Osteoblast (primary cell): ENCODE data around the gene MYL5. TPM values are rescaled to one million over a fixed set of nuclear protein-coding genes. Genes with fewer than 3 reads are reported as not detected.
A peak's percentile ranks its signal among the peaks of the same experiment; 100 is the strongest.

ENCODE experiments used
- DNase-seq: peaks from one replicate; pipeline ENCODE4 v3.0.0; 2011; ENCODE audit warnings: low spot score, mixed read lengths; ENCODE audit not compliant: insufficient read length; ENCODE audit errors: missing footprints
- H2AFZ ChIP-seq: 2 replicates; pipeline ENCODE4 v1.6.0; 2011; ENCODE audit warnings: mild to moderate bottlenecking, low read length
- H3K27ac ChIP-seq: 2 replicates; pipeline ENCODE4 v1.5.1; 2011; ENCODE audit warnings: mild to moderate bottlenecking, low read depth, low read length, moderate library complexity
- H3K27me3 ChIP-seq: 2 replicates; pipeline ENCODE4 v1.6.0; 2012; ENCODE audit warnings: mild to moderate bottlenecking, control low read depth, inconsistent platforms, low read length, moderate library complexity; ENCODE audit not compliant: insufficient read depth
- H3K36me3 ChIP-seq: 2 replicates; pipeline ENCODE4 v1.5.1; 2011; ENCODE audit warnings: mild to moderate bottlenecking, low read length, control low read depth, moderate library complexity; ENCODE audit not compliant: insufficient read depth
- H3K4me1 ChIP-seq: 2 replicates; pipeline ENCODE4 v1.5.1; 2011; ENCODE audit warnings: mild to moderate bottlenecking, low read length, control low read depth, moderate library complexity; ENCODE audit not compliant: insufficient read depth
- H3K4me2 ChIP-seq: 2 replicates; pipeline ENCODE4 v1.6.0; 2011; ENCODE audit warnings: mild to moderate bottlenecking, low read length; ENCODE audit not compliant: insufficient read depth
- H3K4me3 ChIP-seq: fragments of 200-600 bp; sonication (generic); 3 replicates; pipeline ENCODE4 v1.5.1; 2012; ENCODE audit warnings: mild to moderate bottlenecking, low read length, inconsistent platforms; ENCODE audit not compliant: insufficient read depth
- H3K79me2 ChIP-seq: 2 replicates; pipeline ENCODE4 v1.6.0; 2012; ENCODE audit warnings: mild to moderate bottlenecking, low read length, control low read depth, inconsistent platforms; ENCODE audit not compliant: insufficient read depth
- H3K9me3 ChIP-seq: 2 replicates; pipeline ENCODE4 v1.5.1; 2011; ENCODE audit warnings: low read depth, low read length, control low read depth
- H4K20me1 ChIP-seq: 2 replicates; pipeline ENCODE4 v1.6.0; 2012; ENCODE audit warnings: mild to moderate bottlenecking, low read length, control low read depth; ENCODE audit not compliant: insufficient read depth
- CTCF ChIP-seq: IDR thresholded peaks from 2 replicates; pipeline ENCODE4 v1.5.1; 2011; ENCODE audit warnings: mild to moderate bottlenecking, low read depth, low read length, moderate library complexity; ENCODE audit errors: extremely low read depth
- total RNA-seq: library from RNA; depleted of rRNA; stranded (reverse); fragments of >200 nt; gene quantifications from 2 replicates; pipeline ENCODE4 v1.2.3, GENCODE V29; 2012

Gene MYL5
- total RNA-seq, 1 donor = 22.8 TPM

DNA sequence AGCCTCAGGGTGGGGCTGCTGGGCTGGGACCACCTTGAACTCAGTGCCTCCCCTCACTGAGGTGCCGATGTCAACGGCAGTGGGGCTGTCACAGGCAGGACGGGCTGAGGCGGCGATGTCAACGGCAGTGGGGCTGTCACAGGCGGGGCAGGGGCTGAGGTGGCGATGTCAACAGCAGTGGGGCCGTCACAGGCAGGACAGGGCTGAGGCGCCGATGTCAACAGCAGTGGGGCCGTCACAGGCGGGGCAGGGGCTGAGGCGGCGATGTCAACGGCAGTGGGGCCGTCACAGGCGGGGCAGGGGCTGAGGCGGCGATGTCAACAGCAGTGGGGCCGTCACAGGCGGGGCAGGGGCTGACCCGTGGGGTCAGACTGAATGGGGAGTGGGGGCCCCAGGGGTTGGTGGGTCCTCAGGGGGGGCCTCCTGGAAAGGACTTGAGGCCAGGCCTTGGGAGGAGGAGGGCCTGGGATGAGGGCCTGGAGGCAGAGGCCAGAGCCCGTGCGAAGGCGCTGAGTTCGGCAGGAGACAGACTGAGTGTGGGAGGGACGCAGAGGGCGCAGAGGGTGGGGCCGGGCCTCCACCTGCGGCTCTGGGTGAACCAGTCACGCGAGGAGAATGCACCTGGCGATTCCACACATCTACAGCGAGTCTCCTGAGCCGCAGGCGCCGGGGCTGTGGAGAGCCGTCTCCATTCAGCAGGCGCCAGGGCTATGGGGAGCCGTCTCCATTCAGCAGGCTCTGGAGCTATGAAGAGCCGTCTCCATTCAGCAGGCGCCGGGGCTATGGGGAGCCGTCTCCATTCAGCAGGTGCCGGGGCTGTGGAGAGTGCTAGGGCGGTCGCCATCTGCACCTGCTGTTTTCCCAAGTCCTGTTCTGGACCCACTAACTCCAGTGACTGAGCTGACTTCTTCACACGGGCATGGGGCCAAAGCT is 23.1 kb upstream of the MYL5 start:
- TF ChIP-seq CTCF = no peak
- Histone ChIP-seq H3K79me2 (no peaks in the 10 kb centered on the region), H4K20me1 (no peaks in the 10 kb centered on the region), H2AFZ (no peak overlapping the region), H3K4me3 (no peak overlapping the region), H3K9me3 (no peaks in the 10 kb centered on the region), H3K27ac (no peak overlapping the region), H3K4me2 (no peak overlapping the region), H3K4me1 (no peaks in the 10 kb centered on the region), H3K36me3 (no peaks in the 10 kb centered on the region), H3K27me3 (no peaks in the 10 kb centered on the region)
- peak; percentile 88 for DNase-seq

DNA sequence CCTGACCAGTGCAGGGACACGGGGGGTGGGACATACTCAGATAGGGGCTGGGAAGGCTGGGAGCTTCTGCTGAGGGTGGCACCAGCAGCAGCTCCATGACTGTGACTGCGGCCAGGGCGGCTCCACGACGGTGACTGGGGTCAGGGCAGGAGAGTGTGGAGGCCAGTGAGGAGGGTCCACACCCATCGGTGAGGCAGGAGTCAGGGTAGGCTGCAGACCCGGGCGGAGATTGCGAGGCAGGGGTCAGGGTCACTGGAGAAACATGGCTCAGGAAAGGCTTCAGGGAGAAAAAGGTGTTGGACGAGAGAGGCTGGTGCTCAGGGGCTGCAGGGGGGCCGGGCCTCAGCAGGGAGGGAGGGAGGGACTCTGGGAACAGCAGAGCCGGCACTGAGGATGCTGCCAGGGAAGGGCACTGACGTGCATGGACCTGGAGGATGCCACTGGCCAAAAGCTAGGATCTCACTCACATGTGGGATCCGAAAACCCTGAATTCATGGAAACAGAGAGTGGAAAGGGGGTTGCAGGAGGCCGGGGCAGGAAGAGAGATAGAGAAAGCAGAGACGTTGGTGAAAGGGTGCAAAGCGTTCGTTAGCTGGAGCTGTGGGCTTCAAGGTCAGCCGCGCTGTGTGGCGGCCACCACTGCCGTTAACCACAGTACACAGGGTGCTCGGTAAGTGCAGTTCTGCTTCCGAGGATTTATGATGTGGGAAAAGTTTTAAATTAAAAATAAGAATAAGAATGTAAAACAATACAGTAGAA is 22.3 kb upstream of the MYL5 start:
- Histone ChIP-seq H3K36me3 (no peaks in the 10 kb centered on the region), H2AFZ (no peak overlapping the region), H3K27ac (no peak overlapping the region), H4K20me1 (no peaks in the 10 kb centered on the region), H3K4me2 (no peak overlapping the region), H3K79me2 (no peaks in the 10 kb centered on the region), H3K9me3 (no peaks in the 10 kb centered on the region), H3K4me1 (no peaks in the 10 kb centered on the region), H3K4me3 (no peak overlapping the region), H3K27me3 (no peaks in the 10 kb centered on the region)
- peak; percentile 80 for DNase-seq
- TF ChIP-seq CTCF = no peak

- Histone ChIP-seq H3K27ac (no peak overlapping the region), H2AFZ (no peak overlapping the region), H3K9me3 (no peaks in the 10 kb centered on the region), H3K4me1 (no peaks in the 10 kb centered on the region), H3K36me3 (no peaks in the 10 kb centered on the region), H4K20me1 (no peaks in the 10 kb centered on the region), H3K79me2 (no peaks in the 10 kb centered on the region), H3K4me2 (no peak overlapping the region), H3K27me3 (no peaks in the 10 kb centered on the region), H3K4me3 (no peak overlapping the region)
- no peak for TF ChIP-seq CTCF
- peak; percentile 85 for DNase-seq
Measured at GRCh38 chr4:653080-653821, 21.1 kb upstream of the MYL5 start.
